ENCODE measurements around the gene MCF2L.
"Not testable (repeated sequence)": the region's sequence is repeated elsewhere in the genome, so short reads cannot be mapped to it uniquely, and the experiment has no call there.

Gene MCF2L

GRCh38 chr13:113087923-113088690 is 119.1 kb downstream of the MCF2L start:
- DNase-seq, result no peak

GRCh38 chr13:113088691-113089020 is 119.6 kb downstream of the MCF2L start:
- no peak for DNase-seq

DNA sequence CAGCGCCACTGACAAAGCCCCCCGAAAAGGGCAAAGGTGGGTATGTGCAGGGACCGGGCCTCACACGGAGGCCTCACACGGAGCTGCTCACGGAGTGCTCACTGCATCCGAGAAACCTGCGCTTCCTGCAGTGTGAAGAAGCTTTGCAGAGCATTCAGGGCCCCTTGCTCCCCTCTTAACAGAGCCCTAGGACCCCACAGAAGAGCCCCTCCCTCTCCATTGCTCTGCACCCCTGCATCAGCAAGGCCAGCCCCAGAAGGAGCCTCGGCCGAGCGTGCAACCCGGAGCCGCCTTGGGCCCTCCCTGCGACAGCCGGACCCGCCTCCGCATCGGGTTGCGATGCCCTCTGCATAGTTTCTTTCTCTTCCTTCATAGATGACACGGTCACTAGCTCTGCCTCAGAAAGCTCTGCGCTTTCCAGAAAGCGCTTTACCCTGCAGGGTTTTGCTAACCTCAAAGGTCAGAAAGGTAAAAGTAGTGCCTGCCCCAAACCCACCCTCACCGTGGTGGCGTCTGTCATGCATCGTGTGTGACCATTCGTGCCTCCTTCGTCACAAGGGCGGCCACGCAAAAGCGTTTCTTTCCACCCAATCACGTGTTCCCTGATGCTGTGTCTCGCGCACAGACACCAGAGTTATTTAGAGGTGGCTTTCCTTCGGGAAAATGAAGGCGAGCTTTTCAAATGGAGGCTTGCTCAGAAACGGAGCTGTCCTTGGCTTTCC is 120.8 kb downstream of the MCF2L start:
- DNase-seq, result no peak

GRCh38 chr13:113090415-113090770 is 121.4 kb downstream of the MCF2L start:
- DNase-seq, result no peak

- DNase-seq, result no peak
These were observed 121.8 kb downstream of the MCF2L start for GRCh38 chr13:113090806-113091205.

- no peak for DNase-seq
These were observed 122.3 kb downstream of the MCF2L start for GRCh38 chr13:113091211-113091771.

DNA sequence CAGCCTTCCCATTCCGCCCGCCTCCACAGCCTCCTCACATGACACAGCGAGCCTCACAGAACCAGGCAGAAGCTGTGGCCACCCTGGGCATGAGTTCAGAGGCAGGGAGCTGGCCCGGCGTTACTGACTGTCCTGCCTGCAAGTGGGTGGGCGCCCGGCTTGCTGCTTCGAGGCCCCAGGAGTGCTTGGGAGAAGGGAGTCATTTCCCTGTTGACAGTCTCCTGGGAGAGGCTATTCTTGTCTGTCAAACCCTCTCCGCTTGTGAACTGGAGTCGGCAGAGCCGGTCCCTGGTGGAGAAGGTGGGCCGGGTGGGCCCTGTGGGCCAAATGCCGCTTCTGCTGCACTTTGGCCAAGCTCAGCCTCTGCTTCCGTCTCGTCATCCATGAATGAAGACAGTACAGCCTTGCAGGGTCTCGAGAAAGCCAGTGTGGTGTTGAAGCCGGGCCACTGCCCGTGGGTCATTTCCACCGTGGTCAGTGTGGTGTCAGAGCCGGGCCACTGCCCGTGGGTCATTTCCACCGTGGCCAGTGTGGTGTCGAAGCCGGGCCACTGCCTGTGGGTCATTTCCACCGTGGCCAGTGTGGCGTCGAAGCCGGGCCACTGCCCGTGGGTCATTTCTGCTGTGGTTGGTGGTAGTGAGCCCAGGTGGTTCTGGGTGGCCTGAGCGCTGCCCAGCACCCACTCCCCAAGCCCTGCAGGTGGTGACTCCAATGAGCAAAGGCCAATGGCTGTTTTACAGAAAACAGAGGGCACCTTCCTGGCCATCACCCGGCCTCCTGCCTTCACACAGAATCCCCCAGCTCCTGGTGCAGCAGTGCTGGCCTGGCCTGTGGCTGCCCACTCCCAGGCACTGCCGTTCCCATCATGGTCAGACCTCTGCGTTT is 123.1 kb downstream of the MCF2L start:
- DNase-seq, result no peak

DNA sequence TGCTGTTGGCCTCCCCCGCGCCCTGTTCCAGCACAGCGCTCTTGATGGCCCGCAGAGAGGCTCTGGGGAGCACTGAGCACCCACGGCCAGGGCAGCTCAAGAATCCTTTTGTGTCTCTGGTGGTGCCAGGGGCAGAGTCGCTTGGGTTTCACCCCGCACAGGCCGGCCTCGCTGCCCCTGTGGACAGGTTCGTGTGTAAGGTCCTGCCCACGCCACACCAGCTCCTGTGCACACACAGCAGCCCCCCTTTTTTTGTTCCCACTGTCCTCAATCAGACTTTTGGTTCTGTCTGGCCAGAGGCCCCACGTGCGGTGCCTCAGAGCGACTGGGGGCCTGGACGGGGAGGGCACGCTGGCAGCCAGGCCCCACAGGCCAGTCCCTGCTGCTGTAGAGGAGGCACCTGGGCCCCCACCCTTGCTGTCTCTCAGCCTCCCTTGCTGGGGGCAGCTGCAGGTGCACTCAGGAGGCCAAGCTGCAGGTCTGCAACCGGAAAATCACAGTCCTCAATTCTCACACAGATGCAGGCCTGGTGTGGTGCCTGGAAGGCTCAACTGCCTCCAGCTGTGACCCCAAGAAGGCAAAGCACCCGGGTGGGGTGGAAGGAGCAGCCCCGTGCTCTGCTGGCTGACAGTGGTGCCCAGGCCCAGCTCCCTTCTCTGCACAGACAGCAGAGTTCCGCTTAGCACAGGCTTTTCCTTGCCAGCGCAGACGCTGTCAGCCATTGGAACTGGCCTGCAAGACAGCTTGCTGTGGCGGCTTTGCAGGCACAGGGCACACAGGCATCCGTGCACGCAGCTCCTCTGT is 124.0 kb downstream of the MCF2L start:
- DNase-seq, result no peak

DNA sequence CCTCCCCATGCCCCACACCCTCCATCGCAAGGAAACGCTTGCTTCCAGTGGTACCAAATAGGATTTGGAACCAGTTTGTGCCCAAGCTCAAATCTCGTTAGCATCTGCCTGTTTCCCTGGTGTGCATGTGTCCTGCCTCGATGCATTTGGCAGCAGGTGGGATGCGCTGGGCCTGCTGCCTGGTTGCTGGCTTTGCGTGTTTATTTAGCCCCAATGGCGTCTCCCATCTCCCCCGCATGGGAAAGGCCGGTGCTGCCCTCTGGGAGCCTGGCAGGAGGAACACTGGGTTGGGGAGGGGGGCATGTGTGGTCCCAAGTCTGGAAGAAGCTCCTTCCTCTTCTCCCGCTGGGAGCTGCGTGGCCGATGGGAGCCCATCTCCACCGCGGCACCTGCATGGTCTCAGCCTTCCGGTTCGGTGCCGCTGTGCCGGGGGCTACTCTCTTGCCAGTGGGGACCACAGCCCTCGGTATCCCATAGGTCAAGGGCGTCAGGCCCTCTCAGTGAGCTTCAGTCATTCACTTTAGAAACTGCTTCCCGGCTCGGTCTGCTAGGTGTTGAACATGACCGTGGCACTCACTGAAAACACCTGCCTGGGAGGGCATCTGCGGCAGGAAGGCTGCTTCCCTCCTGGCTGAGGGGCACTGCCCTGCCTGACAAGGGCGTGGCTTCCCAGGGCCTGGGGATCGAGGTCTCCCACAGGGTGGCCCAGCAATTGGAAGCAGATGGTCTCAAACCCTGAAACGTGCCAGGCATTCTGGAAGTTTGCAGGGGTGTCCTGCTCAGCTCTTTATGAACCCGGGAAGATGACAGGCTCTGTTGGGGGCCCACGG is 124.8 kb downstream of the MCF2L start:
- DNase-seq, result peak; percentile 36

DNA sequence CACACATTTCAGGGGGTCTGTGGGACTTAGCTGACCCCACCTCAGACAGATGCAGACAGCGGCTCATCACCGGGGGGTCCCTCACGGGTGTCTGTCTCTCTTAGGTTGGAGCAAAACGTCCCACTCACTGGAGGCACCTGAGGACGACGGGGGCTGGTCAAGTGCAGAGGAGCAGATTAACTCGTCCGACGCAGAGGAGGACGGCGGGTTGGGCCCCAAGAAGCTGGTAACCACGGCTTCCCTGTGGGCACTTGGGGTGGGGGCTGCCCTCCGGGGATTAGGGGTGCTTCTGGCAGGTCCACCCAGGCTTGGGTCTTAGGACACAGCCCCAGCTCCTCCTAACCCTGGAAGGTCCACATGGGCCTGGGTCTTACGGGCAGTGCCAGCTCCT is 125.4 kb downstream of the MCF2L start:
- DNase-seq, result no peak

GRCh38 chr13:113095146-113096051 is 126.4 kb downstream of the MCF2L start:
- no peak for DNase-seq

DNA sequence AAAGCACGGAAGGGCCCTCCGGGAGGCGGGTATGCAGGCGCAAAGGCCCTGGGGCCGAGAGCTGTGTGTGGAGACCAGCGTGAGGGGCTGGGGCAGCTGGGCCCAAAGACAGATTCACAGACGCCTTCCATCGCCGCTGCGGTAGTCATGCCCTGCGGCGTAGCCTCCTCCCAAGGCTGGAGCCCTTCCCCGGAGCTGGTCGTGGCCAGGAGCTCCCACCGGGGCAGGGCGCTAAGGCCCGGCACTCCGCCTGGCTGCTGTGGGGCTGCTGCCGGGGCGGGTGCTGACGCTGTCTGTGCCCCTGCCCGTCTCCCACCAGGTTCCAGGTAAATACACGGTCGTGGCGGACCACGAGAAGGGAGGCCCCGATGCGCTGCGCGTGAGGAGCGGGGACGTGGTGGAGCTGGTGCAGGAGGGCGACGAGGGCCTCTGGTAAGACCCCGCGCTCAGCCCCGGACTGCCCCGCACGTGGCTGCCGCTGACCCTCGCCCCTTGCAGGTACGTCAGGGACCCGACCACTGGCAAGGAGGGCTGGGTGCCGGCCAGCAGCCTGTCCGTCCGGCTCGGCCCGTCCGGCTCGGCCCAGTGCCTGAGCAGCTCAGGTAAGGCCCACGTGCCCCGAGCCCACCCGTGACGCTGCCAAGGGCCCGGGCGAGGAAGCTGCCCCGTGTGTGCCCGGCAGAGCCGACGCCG is 127.2 kb downstream of the MCF2L start:
- no peak for DNase-seq

DNA sequence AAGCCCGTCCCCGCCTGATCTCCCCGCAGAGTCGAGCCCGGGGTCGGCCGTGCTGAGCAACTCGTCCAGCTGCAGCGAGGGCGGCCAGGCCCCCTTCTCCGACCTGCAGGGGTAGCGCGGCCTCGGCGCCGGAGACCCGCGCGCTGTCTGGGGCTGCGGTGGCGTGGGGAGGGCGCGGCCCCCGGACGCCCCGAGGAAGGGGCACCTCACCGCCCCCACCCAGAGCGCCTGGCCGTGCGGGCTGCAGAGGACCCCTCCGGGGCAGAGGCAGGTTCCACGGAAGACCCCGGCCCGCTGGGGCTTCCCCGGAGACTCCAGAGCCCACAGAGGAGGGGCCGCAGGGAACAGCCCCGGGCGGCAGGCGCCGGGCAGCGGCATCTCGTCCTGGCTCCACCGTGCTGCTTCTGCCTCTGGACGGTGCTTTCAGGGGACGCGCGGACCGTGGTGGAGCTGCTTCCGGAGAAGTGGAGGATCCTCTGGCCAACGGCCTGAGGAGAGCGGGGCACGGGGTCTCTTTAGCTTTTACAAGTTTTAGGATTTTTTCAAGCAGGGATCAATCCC is 127.8 kb downstream of the MCF2L start:
- no peak for DNase-seq

DNA sequence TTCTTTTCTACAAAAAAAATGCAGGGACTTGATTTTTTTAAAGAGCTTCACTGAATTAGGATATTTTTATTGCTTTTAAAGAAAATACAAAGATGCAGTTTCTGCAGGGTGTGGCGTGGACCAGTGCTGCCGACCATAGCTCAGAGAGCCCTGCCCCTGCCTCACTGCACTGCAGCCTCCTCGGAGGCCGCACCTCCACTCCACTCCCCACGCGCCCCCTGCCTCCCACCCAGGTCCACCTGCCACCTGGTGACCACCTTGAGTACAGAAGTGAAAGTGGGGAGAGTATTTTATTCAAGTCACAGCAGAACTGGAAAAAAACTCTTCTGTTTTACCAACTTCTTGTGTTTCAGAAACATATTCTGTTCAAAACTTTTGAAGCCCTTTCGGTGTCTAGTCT is 128.6 kb downstream of the MCF2L start:
- DNase-seq, result no peak

DNA sequence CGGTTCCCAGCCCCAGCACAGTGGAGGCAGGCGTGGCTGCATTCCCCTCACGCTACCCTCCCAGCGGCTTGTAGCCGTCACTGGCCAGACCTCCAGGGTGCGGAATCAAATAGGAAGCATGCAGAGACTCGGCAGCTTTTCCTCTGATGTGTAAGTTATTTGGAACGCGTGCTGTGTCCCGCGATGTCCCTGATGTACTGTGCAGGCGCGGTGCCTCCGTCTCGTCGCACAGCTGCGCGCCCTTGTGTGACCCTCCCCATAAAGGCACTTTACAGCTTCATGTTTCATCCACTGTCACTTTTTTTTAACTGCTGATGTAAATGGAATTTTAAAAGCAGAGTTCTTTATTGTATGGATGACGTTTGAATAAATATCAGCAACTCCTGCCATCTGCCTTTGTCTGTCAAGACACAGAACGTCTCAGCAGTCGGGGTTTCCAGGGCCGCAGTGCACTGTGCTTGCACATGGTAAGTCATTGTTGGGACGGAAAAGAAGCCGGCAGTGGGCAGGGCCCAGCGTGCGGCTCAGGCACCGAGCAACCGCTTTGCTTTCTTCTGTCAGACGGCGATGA is 129.2 kb downstream of the MCF2L start:
- no peak for DNase-seq

DNA sequence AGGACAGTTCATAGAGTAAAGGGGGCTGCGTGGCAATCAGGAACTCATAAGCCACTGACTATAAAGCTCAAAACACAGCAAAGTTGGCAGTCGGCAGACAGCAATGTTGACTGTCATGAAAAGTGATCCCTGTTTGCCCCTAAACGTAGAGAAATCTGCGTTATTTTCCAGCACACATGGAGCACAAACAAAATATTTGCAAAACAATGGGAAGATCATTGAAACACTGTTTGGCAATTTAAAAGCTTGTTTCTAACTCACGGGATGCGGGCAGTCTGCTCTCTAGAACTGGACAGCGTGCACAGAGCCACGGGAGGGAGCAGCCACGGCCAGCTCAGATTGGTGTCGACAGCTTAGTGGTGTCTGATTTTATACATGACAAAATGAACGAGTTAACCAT is 130.1 kb downstream of the MCF2L start:
- no peak for DNase-seq

- not testable (repeated sequence) for DNase-seq
These were observed 133.3 kb downstream of the MCF2L start for GRCh38 chr13:113102302-113102701.

GRCh38 chr13:113102727-113103126 is 133.7 kb downstream of the MCF2L start:
- no peak for DNase-seq

GRCh38 chr13:113103646-113104045 is 134.6 kb downstream of the MCF2L start:
- DNase-seq, result no peak

Measured in NCI-H1694 treated with DMSO at 0.1 percent for 48 hours (cell line).